ENCODE data around the gene WDR83. TPM values are rescaled to one million over a fixed set of nuclear protein-coding genes. Genes with fewer than 3 reads are reported as not detected.
"Not testable (repeated sequence)": the region's sequence is repeated elsewhere in the genome, so short reads cannot be mapped to it uniquely, and the experiment has no call there.

Gene WDR83
- total RNA-seq, 1 donor from 2014 or later: 6.3 TPM

GRCh38 chr19:12695096-12695495 is 28.5 kb downstream of the WDR83 start:
- Histone ChIP-seq H3K4me3 (ENCODE audit: low read length in 3 of 3) (no peak overlapping the region), H3K27me3 (ENCODE audit: control insufficient read depth in 3 of 3, insufficient read depth in 3 of 3, low read length in 3 of 3) (no peaks in the 10 kb centered on the region), H3K27ac (ENCODE audit: low read depth, low read length) (no peak overlapping the region), H3K9ac (ENCODE audit: low read depth in 1 of 3, low read length in 3 of 3) (no peak overlapping the region), H3K36me3 (ENCODE audit: control insufficient read depth in 3 of 3, insufficient read depth in 3 of 3, low read length in 3 of 3) (peaks cover 3 to 5% (median 4%) of the 10 kb centered on the region in 3 donors), H3K4me1 (ENCODE audit: control insufficient read depth in 3 of 3, insufficient read depth in 3 of 3, low read length in 3 of 3) (peaks cover 14 to 20% (median 17%) of the 10 kb centered on the region in 3 donors), H3K9me3 (ENCODE audit: control insufficient read depth in 3 of 3, low read length in 3 of 3) (no peaks in the 10 kb centered on the region)

GRCh38 chr19:12695514-12695913 is 28.9 kb downstream of the WDR83 start:
- H3K9me3 ChIP-seq (ENCODE audit: control insufficient read depth in 3 of 3, low read length in 3 of 3): no peaks in the 10 kb centered on the region

GRCh38 chr19:12695997-12696365 is 29.4 kb downstream of the WDR83 start:
- Histone ChIP-seq H3K4me3 (ENCODE audit: low read length in 3 of 3) (peak overlapping the region; percentile 82 to 98 (median 92)), H3K4me1 (ENCODE audit: control insufficient read depth in 3 of 3, insufficient read depth in 3 of 3, low read length in 3 of 3) (peaks cover 14 to 20% (median 17%) of the 10 kb centered on the region in 3 donors), H3K9me3 (ENCODE audit: control insufficient read depth in 3 of 3, low read length in 3 of 3) (no peaks in the 10 kb centered on the region), H3K27me3 (ENCODE audit: control insufficient read depth in 3 of 3, insufficient read depth in 3 of 3, low read length in 3 of 3) (no peaks in the 10 kb centered on the region), H3K27ac (ENCODE audit: low read depth, low read length) (no peak overlapping the region), H3K36me3 (ENCODE audit: control insufficient read depth in 3 of 3, insufficient read depth in 3 of 3, low read length in 3 of 3) (peaks cover 9 to 11% (median 11%) of the 10 kb centered on the region in 3 donors), H3K9ac (ENCODE audit: low read depth in 1 of 3, low read length in 3 of 3) (peak overlapping the region; percentile 80 to 95 (median 86))

More at GRCh38 chr19:12695514-12695913, 28.9 kb downstream of the WDR83 start:
- H3K4me3 ChIP-seq (ENCODE audit: low read length in 3 of 3): peak overlapping the region; percentile 61 to 92 (median 82)
- no peak overlapping the region for H3K27ac ChIP-seq (ENCODE audit: low read depth, low read length)
- H3K27me3 ChIP-seq (ENCODE audit: control insufficient read depth in 3 of 3, insufficient read depth in 3 of 3, low read length in 3 of 3): no peaks in the 10 kb centered on the region
- peak overlapping the region in 2 of 3 donors; percentile 68 for H3K9ac ChIP-seq (ENCODE audit: low read depth in 1 of 3, low read length in 3 of 3)
- H3K36me3 ChIP-seq (ENCODE audit: control insufficient read depth in 3 of 3, insufficient read depth in 3 of 3, low read length in 3 of 3): peaks cover 5 to 7% (median 6%) of the 10 kb centered on the region in 3 donors
- H3K4me1 ChIP-seq (ENCODE audit: control insufficient read depth in 3 of 3, insufficient read depth in 3 of 3, low read length in 3 of 3): peaks cover 14 to 20% (median 17%) of the 10 kb centered on the region in 3 donors

- H3K36me3 ChIP-seq (ENCODE audit: control insufficient read depth in 3 of 3, insufficient read depth in 3 of 3, low read length in 3 of 3): peaks cover 16 to 18% (median 17%) of the 10 kb centered on the region in 3 donors
- peak within 1 kb of the TSS; percentile 82 to 98 (median 92) for H3K4me3 ChIP-seq (ENCODE audit: low read length in 3 of 3)
- H3K9me3 ChIP-seq (ENCODE audit: control insufficient read depth in 3 of 3, low read length in 3 of 3): no peaks in the 10 kb centered on the region
- H3K27ac ChIP-seq (ENCODE audit: low read depth, low read length): peak within 1 kb of the TSS; percentile 75
- H3K9ac ChIP-seq (ENCODE audit: low read depth in 1 of 3, low read length in 3 of 3): peak within 1 kb of the TSS; percentile 80 to 95 (median 86)
- H3K4me1 ChIP-seq (ENCODE audit: control insufficient read depth in 3 of 3, insufficient read depth in 3 of 3, low read length in 3 of 3): peaks cover 14 to 20% (median 17%) of the 10 kb centered on the region in 3 donors
- H3K27me3 ChIP-seq (ENCODE audit: control insufficient read depth in 3 of 3, insufficient read depth in 3 of 3, low read length in 3 of 3): no peaks in the 10 kb centered on the region
Measured at GRCh38 chr19:12696366-12697335, 30.0 kb downstream of the WDR83 start, which contains the start of gene FBXW9. TSS of gene FBXW9 (minus strand) at chr19:12696631. CDS start at chr19:12696581, 50 bp downstream.

GRCh38 chr19:12697425-12697824 is 30.8 kb downstream of the WDR83 start:
- H3K4me1 ChIP-seq (ENCODE audit: control insufficient read depth in 3 of 3, insufficient read depth in 3 of 3, low read length in 3 of 3): peaks cover 14 to 20% (median 17%) of the 10 kb centered on the region in 3 donors
- not testable (repeated sequence) for H3K9ac ChIP-seq (ENCODE audit: low read depth in 1 of 3, low read length in 3 of 3); H3K9me3 ChIP-seq (ENCODE audit: control insufficient read depth in 3 of 3, low read length in 3 of 3); H3K27ac ChIP-seq (ENCODE audit: low read depth, low read length); H3K27me3 ChIP-seq (ENCODE audit: control insufficient read depth in 3 of 3, insufficient read depth in 3 of 3, low read length in 3 of 3)
- peak overlapping the region in 1 of 3 donors; percentile 92 for H3K4me3 ChIP-seq (ENCODE audit: low read length in 3 of 3)
- H3K36me3 ChIP-seq (ENCODE audit: control insufficient read depth in 3 of 3, insufficient read depth in 3 of 3, low read length in 3 of 3): peaks cover 20 to 24% (median 22%) of the 10 kb centered on the region in 3 donors

- H3K36me3 ChIP-seq (ENCODE audit: control insufficient read depth in 3 of 3, insufficient read depth in 3 of 3, low read length in 3 of 3): peaks cover 27 to 31% (median 30%) of the 10 kb centered on the region in 3 donors
Measured at GRCh38 chr19:12698138-12698537, 31.5 kb downstream of the WDR83 start.

GRCh38 chr19:12701596-12702282 is 35.1 kb downstream of the WDR83 start:
- Histone ChIP-seq H3K36me3 (ENCODE audit: control insufficient read depth in 3 of 3, insufficient read depth in 3 of 3, low read length in 3 of 3) (peaks cover 57 to 62% (median 60%) of the 10 kb centered on the region in 3 donors), H3K27ac (ENCODE audit: low read depth, low read length) (no peak overlapping the region)

More at GRCh38 chr19:12698138-12698537, 31.5 kb downstream of the WDR83 start:
- Histone ChIP-seq H3K27me3 (ENCODE audit: control insufficient read depth in 3 of 3, insufficient read depth in 3 of 3, low read length in 3 of 3) (no peaks in the 10 kb centered on the region), H3K4me3 (ENCODE audit: low read length in 3 of 3) (no peak overlapping the region), H3K9ac (ENCODE audit: low read depth in 1 of 3, low read length in 3 of 3) (no peak overlapping the region), H3K9me3 (ENCODE audit: control insufficient read depth in 3 of 3, low read length in 3 of 3) (no peaks in the 10 kb centered on the region), H3K4me1 (ENCODE audit: control insufficient read depth in 3 of 3, insufficient read depth in 3 of 3, low read length in 3 of 3) (peaks cover 14 to 20% (median 17%) of the 10 kb centered on the region in 3 donors), H3K27ac (ENCODE audit: low read depth, low read length) (no peak overlapping the region)

GRCh38 chr19:12703046-12703445 is 36.4 kb downstream of the WDR83 start:
- H3K9me3 ChIP-seq (ENCODE audit: control insufficient read depth in 3 of 3, low read length in 3 of 3): no peaks in the 10 kb centered on the region

More at GRCh38 chr19:12701596-12702282, 35.1 kb downstream of the WDR83 start:
- no peaks in the 10 kb centered on the region for H3K9me3 ChIP-seq (ENCODE audit: control insufficient read depth in 3 of 3, low read length in 3 of 3)
- no peak overlapping the region for H3K9ac ChIP-seq (ENCODE audit: low read depth in 1 of 3, low read length in 3 of 3)
- peaks cover 4 to 5% (median 5%) of the 10 kb centered on the region in 3 donors for H3K4me1 ChIP-seq (ENCODE audit: control insufficient read depth in 3 of 3, insufficient read depth in 3 of 3, low read length in 3 of 3)
- no peak overlapping the region for H3K4me3 ChIP-seq (ENCODE audit: low read length in 3 of 3)
- H3K27me3 ChIP-seq (ENCODE audit: control insufficient read depth in 3 of 3, insufficient read depth in 3 of 3, low read length in 3 of 3): no peaks in the 10 kb centered on the region

GRCh38 chr19:12705169-12705568 is 38.6 kb downstream of the WDR83 start:
- H3K4me3 ChIP-seq (ENCODE audit: low read length in 3 of 3): no peak overlapping the region
- H3K27me3 ChIP-seq (ENCODE audit: control insufficient read depth in 3 of 3, insufficient read depth in 3 of 3, low read length in 3 of 3): no peaks in the 10 kb centered on the region
- no peaks in the 10 kb centered on the region for H3K4me1 ChIP-seq (ENCODE audit: control insufficient read depth in 3 of 3, insufficient read depth in 3 of 3, low read length in 3 of 3)
- peaks cover 65 to 77% (median 75%) of the 10 kb centered on the region in 3 donors for H3K36me3 ChIP-seq (ENCODE audit: control insufficient read depth in 3 of 3, insufficient read depth in 3 of 3, low read length in 3 of 3)
- no peak overlapping the region for H3K27ac ChIP-seq (ENCODE audit: low read depth, low read length)
- no peaks in the 10 kb centered on the region for H3K9me3 ChIP-seq (ENCODE audit: control insufficient read depth in 3 of 3, low read length in 3 of 3)
- no peak overlapping the region for H3K9ac ChIP-seq (ENCODE audit: low read depth in 1 of 3, low read length in 3 of 3)

More at GRCh38 chr19:12703046-12703445, 36.4 kb downstream of the WDR83 start:
- Histone ChIP-seq H3K4me1 (ENCODE audit: control insufficient read depth in 3 of 3, insufficient read depth in 3 of 3, low read length in 3 of 3) (no peaks in the 10 kb centered on the region), H3K27ac (ENCODE audit: low read depth, low read length) (no peak overlapping the region), H3K36me3 (ENCODE audit: control insufficient read depth in 3 of 3, insufficient read depth in 3 of 3, low read length in 3 of 3) (peaks cover 60 to 68% (median 66%) of the 10 kb centered on the region in 3 donors), H3K9ac (ENCODE audit: low read depth in 1 of 3, low read length in 3 of 3) (no peak overlapping the region), H3K27me3 (ENCODE audit: control insufficient read depth in 3 of 3, insufficient read depth in 3 of 3, low read length in 3 of 3) (no peaks in the 10 kb centered on the region), H3K4me3 (ENCODE audit: low read length in 3 of 3) (no peak overlapping the region)
